ENCODE data around the gene UQCR10.

The UQCR10 gene

GRCh38 chr22:29768052-29768693 is 1.0 kb downstream of the UQCR10 start:
- Histone ChIP-seq H3K27me3 (ENCODE audit: control insufficient read depth in 1 of 2, insufficient read depth in 2 of 2, low read length in 2 of 2) (no peaks in the 10 kb centered on the region), H3K9ac (ENCODE audit: low read length) (peak overlapping the region; percentile 93), H3K27ac (ENCODE audit: low read depth, low read length) (peak overlapping the region; percentile 70), H3K4me3 (ENCODE audit: low read depth in 1 of 2, low read length in 2 of 2) (peak overlapping the region; percentile 46 to 89), H3K36me3 (ENCODE audit: insufficient read depth, low read length) (peaks cover 19% of the 10 kb centered on the region), H3K9me3 (ENCODE audit: low read length) (no peaks in the 10 kb centered on the region), H3K4me1 (ENCODE audit: insufficient read depth, low read length) (peaks cover 21% of the 10 kb centered on the region)

- Histone ChIP-seq H3K9ac (ENCODE audit: low read length) (no peak overlapping the region), H3K27me3 (ENCODE audit: control insufficient read depth in 1 of 2, insufficient read depth in 2 of 2, low read length in 2 of 2) (no peaks in the 10 kb centered on the region), H3K36me3 (ENCODE audit: insufficient read depth, low read length) (peaks cover 19% of the 10 kb centered on the region), H3K27ac (ENCODE audit: low read depth, low read length) (no peak overlapping the region), H3K9me3 (ENCODE audit: low read length) (no peaks in the 10 kb centered on the region), H3K4me1 (ENCODE audit: insufficient read depth, low read length) (peaks cover 21% of the 10 kb centered on the region), H3K4me3 (ENCODE audit: low read depth in 1 of 2, low read length in 2 of 2) (no peak overlapping the region)
Measured at GRCh38 chr22:29769723-29770321, 2.7 kb downstream of the UQCR10 start.

- H3K27me3 ChIP-seq (ENCODE audit: control insufficient read depth in 1 of 2, insufficient read depth in 2 of 2, low read length in 2 of 2) = no peaks in the 10 kb centered on the region
- no peak overlapping the region for H3K27ac ChIP-seq (ENCODE audit: low read depth, low read length)
- H3K9ac ChIP-seq (ENCODE audit: low read length) = no peak overlapping the region
- no peaks in the 10 kb centered on the region for H3K9me3 ChIP-seq (ENCODE audit: low read length)
- peaks cover 12% of the 10 kb centered on the region for H3K4me1 ChIP-seq (ENCODE audit: insufficient read depth, low read length)
- no peak overlapping the region for H3K4me3 ChIP-seq (ENCODE audit: low read depth in 1 of 2, low read length in 2 of 2)
- peaks cover 19% of the 10 kb centered on the region for H3K36me3 ChIP-seq (ENCODE audit: insufficient read depth, low read length)
Measured at GRCh38 chr22:29772170-29772641, 5.0 kb downstream of the UQCR10 start.

- no peak overlapping the region for H3K27ac ChIP-seq (ENCODE audit: low read depth, low read length)
Measured at GRCh38 chr22:29773233-29773632, 6.1 kb downstream of the UQCR10 start.

GRCh38 chr22:29780220-29780619 is 13.1 kb downstream of the UQCR10 start:
- no peaks in the 10 kb centered on the region for H3K27me3 ChIP-seq (ENCODE audit: control insufficient read depth in 1 of 2, insufficient read depth in 2 of 2, low read length in 2 of 2)
- H3K9me3 ChIP-seq (ENCODE audit: low read length) = no peaks in the 10 kb centered on the region
- no peak overlapping the region for H3K27ac ChIP-seq (ENCODE audit: low read depth, low read length)
- no peak overlapping the region for H3K9ac ChIP-seq (ENCODE audit: low read length)
- H3K36me3 ChIP-seq (ENCODE audit: insufficient read depth, low read length) = no peaks in the 10 kb centered on the region
- no peak overlapping the region for H3K4me3 ChIP-seq (ENCODE audit: low read depth in 1 of 2, low read length in 2 of 2)
- peaks cover 16% of the 10 kb centered on the region for H3K4me1 ChIP-seq (ENCODE audit: insufficient read depth, low read length)

More at GRCh38 chr22:29773233-29773632, 6.1 kb downstream of the UQCR10 start:
- no peak overlapping the region for H3K9ac ChIP-seq (ENCODE audit: low read length)
- no peak overlapping the region for H3K4me3 ChIP-seq (ENCODE audit: low read depth in 1 of 2, low read length in 2 of 2)
- no peaks in the 10 kb centered on the region for H3K27me3 ChIP-seq (ENCODE audit: control insufficient read depth in 1 of 2, insufficient read depth in 2 of 2, low read length in 2 of 2)
- H3K9me3 ChIP-seq (ENCODE audit: low read length) = no peaks in the 10 kb centered on the region
- peaks cover 8% of the 10 kb centered on the region for H3K4me1 ChIP-seq (ENCODE audit: insufficient read depth, low read length)
- H3K36me3 ChIP-seq (ENCODE audit: insufficient read depth, low read length) = peaks cover 19% of the 10 kb centered on the region

- peak overlapping the region; percentile 34 for H3K27ac ChIP-seq (ENCODE audit: low read depth, low read length)
Measured at GRCh38 chr22:29780748-29781676, 13.8 kb downstream of the UQCR10 start.

GRCh38 chr22:29782061-29782845 is 15.1 kb downstream of the UQCR10 start:
- no peak overlapping the region for H3K9ac ChIP-seq (ENCODE audit: low read length)
- H3K4me3 ChIP-seq (ENCODE audit: low read depth in 1 of 2, low read length in 2 of 2) = no peak overlapping the region
- no peaks in the 10 kb centered on the region for H3K36me3 ChIP-seq (ENCODE audit: insufficient read depth, low read length)
- no peaks in the 10 kb centered on the region for H3K9me3 ChIP-seq (ENCODE audit: low read length)
- peaks cover 16% of the 10 kb centered on the region for H3K4me1 ChIP-seq (ENCODE audit: insufficient read depth, low read length)
- no peaks in the 10 kb centered on the region for H3K27me3 ChIP-seq (ENCODE audit: control insufficient read depth in 1 of 2, insufficient read depth in 2 of 2, low read length in 2 of 2)
- peak overlapping the region; percentile 4 for H3K27ac ChIP-seq (ENCODE audit: low read depth, low read length)

More at GRCh38 chr22:29780748-29781676, 13.8 kb downstream of the UQCR10 start:
- Histone ChIP-seq H3K4me3 (ENCODE audit: low read depth in 1 of 2, low read length in 2 of 2) (no peak overlapping the region), H3K27me3 (ENCODE audit: control insufficient read depth in 1 of 2, insufficient read depth in 2 of 2, low read length in 2 of 2) (no peaks in the 10 kb centered on the region), H3K36me3 (ENCODE audit: insufficient read depth, low read length) (no peaks in the 10 kb centered on the region), H3K9me3 (ENCODE audit: low read length) (no peaks in the 10 kb centered on the region), H3K4me1 (ENCODE audit: insufficient read depth, low read length) (peaks cover 16% of the 10 kb centered on the region), H3K9ac (ENCODE audit: low read length) (no peak overlapping the region)

- Histone ChIP-seq H3K36me3 (ENCODE audit: insufficient read depth, low read length) (peaks cover 17% of the 10 kb centered on the region), H3K9me3 (ENCODE audit: low read length) (no peaks in the 10 kb centered on the region), H3K4me1 (ENCODE audit: insufficient read depth, low read length) (peaks cover 16% of the 10 kb centered on the region), H3K27me3 (ENCODE audit: control insufficient read depth in 1 of 2, insufficient read depth in 2 of 2, low read length in 2 of 2) (no peaks in the 10 kb centered on the region), H3K4me3 (ENCODE audit: low read depth in 1 of 2, low read length in 2 of 2) (no peak overlapping the region), H3K27ac (ENCODE audit: low read depth, low read length) (peak overlapping the region; percentile 62), H3K9ac (ENCODE audit: low read length) (no peak overlapping the region)
Measured at GRCh38 chr22:29784451-29785361, 17.5 kb downstream of the UQCR10 start.

- peaks cover 15% of the 10 kb centered on the region for H3K4me1 ChIP-seq (ENCODE audit: insufficient read depth, low read length)
Measured at GRCh38 chr22:29786031-29786430, 18.9 kb downstream of the UQCR10 start.

GRCh38 chr22:29787371-29787980 is 20.3 kb downstream of the UQCR10 start:
- H3K4me1 ChIP-seq (ENCODE audit: insufficient read depth, low read length) = peaks cover 4% of the 10 kb centered on the region
- H3K27me3 ChIP-seq (ENCODE audit: control insufficient read depth in 1 of 2, insufficient read depth in 2 of 2, low read length in 2 of 2) = no peaks in the 10 kb centered on the region
- H3K4me3 ChIP-seq (ENCODE audit: low read depth in 1 of 2, low read length in 2 of 2) = no peak overlapping the region
- no peak overlapping the region for H3K9ac ChIP-seq (ENCODE audit: low read length)
- H3K36me3 ChIP-seq (ENCODE audit: insufficient read depth, low read length) = peaks cover 35% of the 10 kb centered on the region
- H3K9me3 ChIP-seq (ENCODE audit: low read length) = no peaks in the 10 kb centered on the region
- no peak overlapping the region for H3K27ac ChIP-seq (ENCODE audit: low read depth, low read length)

More at GRCh38 chr22:29786031-29786430, 18.9 kb downstream of the UQCR10 start:
- H3K27ac ChIP-seq (ENCODE audit: low read depth, low read length) = no peak overlapping the region
- no peaks in the 10 kb centered on the region for H3K9me3 ChIP-seq (ENCODE audit: low read length)
- no peak overlapping the region for H3K4me3 ChIP-seq (ENCODE audit: low read depth in 1 of 2, low read length in 2 of 2)
- peaks cover 30% of the 10 kb centered on the region for H3K36me3 ChIP-seq (ENCODE audit: insufficient read depth, low read length)
- H3K9ac ChIP-seq (ENCODE audit: low read length) = no peak overlapping the region
- no peaks in the 10 kb centered on the region for H3K27me3 ChIP-seq (ENCODE audit: control insufficient read depth in 1 of 2, insufficient read depth in 2 of 2, low read length in 2 of 2)

Data from muscle layer of colon (tissue), 2 donors.